ENCODE measurements around the gene ENC1. TPM values are rescaled to one million over a fixed set of nuclear protein-coding genes. Genes with fewer than 3 reads are reported as not detected.

Gene ENC1
- total and polyA plus RNA-seq, 12 donors = 2.1 to 9.1 (median 3.7) TPM

GRCh38 chr5:74655716-74656115 is 15.2 kb upstream of the ENC1 start:
- Histone ChIP-seq H3K9me3 (no peaks in the 10 kb centered on the region), H3K36me3 (no peaks in the 10 kb centered on the region), H3K27ac (no peak overlapping the region), H3K27me3 (no peaks in the 10 kb centered on the region), H3K4me3 (no peak overlapping the region), H3K4me1 (peaks cover 0 to 5% (median 0%) of the 10 kb centered on the region in 9 donors)
- DNase-seq (no peak), ATAC-seq (no peak)
- TF ChIP-seq CTCF (IDR thresholded peaks at IDR 0.05) = no peak
- intact Hi-C loops (cut with DNase I) = loop anchor here in 1 of 10 donors (10.0 kb wide), 1 partner anchor 1061 kb away; no protein-coding TSS in a partner anchor

- 73 to 85% methylated on average over 6 of the region's 6 CpGs for WGBS, 2 donors
- Histone ChIP-seq H3K4me1 (peaks cover 0 to 5% (median 0%) of the 10 kb centered on the region in 9 donors), H3K9me3 (no peaks in the 10 kb centered on the region), H3K36me3 (no peaks in the 10 kb centered on the region), H3K27ac (no peak overlapping the region), H3K4me3 (no peak overlapping the region), H3K27me3 (no peaks in the 10 kb centered on the region)
- TF ChIP-seq CTCF (IDR thresholded peaks at IDR 0.05) = no peak
- intact Hi-C loops (cut with DNase I) = loop anchor here in 1 of 10 donors (10.0 kb wide), 1 partner anchor 1060 kb away; no protein-coding TSS in a partner anchor
- no peak for DNase-seq
- ATAC-seq = no peak
Observed at GRCh38 chr5:74655206-74655605, 14.7 kb upstream of the ENC1 start.

GRCh38 chr5:74653991-74654390 is 13.5 kb upstream of the ENC1 start:
- Histone ChIP-seq H3K27me3 (no peaks in the 10 kb centered on the region), H3K36me3 (no peaks in the 10 kb centered on the region), H3K4me1 (peaks cover 0 to 9% (median 2%) of the 10 kb centered on the region in 9 donors), H3K27ac (no peak overlapping the region), H3K9me3 (no peaks in the 10 kb centered on the region), H3K4me3 (no peak overlapping the region)
- TF ChIP-seq CTCF (IDR thresholded peaks at IDR 0.05) = no peak
- ATAC-seq = no peak
- DNase-seq = no peak
- 80 to 94% methylated on average over 5 of the region's 5 CpGs for WGBS, 2 donors
- intact Hi-C loops (cut with DNase I) = loop anchor here in 2 of 10 donors (5.0 to 10.0 kb wide), 2 partner anchors 1059 to 1067 kb away; no protein-coding TSS in a partner anchor

- H3K4me1 ChIP-seq = peaks cover 0 to 11% (median 7%) of the 10 kb centered on the region in 9 donors
- no peak overlapping the region for H3K27ac ChIP-seq
- 91 to 92% methylated on average over 3 of the region's 3 CpGs for WGBS, 2 donors
- H3K27me3 ChIP-seq = no peaks in the 10 kb centered on the region
- no peaks in the 10 kb centered on the region for H3K9me3 ChIP-seq
- DNase-seq (no peak), ATAC-seq (no peak)
- H3K4me3 ChIP-seq = no peak overlapping the region
- no peaks in the 10 kb centered on the region for H3K36me3 ChIP-seq
- intact Hi-C loops (cut with DNase I) = loop anchor here in 2 of 10 donors (5.0 to 10.0 kb wide), 2 partner anchors 1058 to 1065 kb away; no protein-coding TSS in a partner anchor
- no peak for TF ChIP-seq CTCF (IDR thresholded peaks at IDR 0.05)
Observed at GRCh38 chr5:74652576-74652975, 12.0 kb upstream of the ENC1 start.
